Measurements from ENCODE around the gene GULP1. TPM values are rescaled to one million over a fixed set of nuclear protein-coding genes. Genes with fewer than 3 reads are reported as not detected.

The GULP1 gene
- total RNA-seq, 1 experiment from 2014 or later = 140 TPM

GRCh38 chr2:188276255-188276654 lies 15.4 kb upstream of the GULP1 start:
- no peaks in the 10 kb centered on the region for H3K36me3 Mint-ChIP-seq (ENCODE audit: insufficient read depth in 1 of 3, low read depth in 3 of 3)
- Histone ChIP-seq H4K20me1 (ENCODE audit: control insufficient read depth, insufficient read depth, insufficient read length) (no peaks in the 10 kb centered on the region), H3K4ac (ENCODE audit: low read depth, low read length) (no peak overlapping the region), H3K23ac (ENCODE audit: insufficient read length, low read depth, low read length) (no peak overlapping the region), H3K18ac (ENCODE audit: insufficient read length, low read depth, low read length) (no peak overlapping the region), H3K79me1 (ENCODE audit: insufficient read depth, low read depth, low read length, poor library complexity, severe bottlenecking) (no peaks in the 10 kb centered on the region), H2BK15ac (ENCODE audit: low read depth, low read length) (no peak overlapping the region), H4K5ac (ENCODE audit: insufficient read length, low read depth, low read length) (no peak overlapping the region), H4K8ac (replicated peaks; ENCODE audit: insufficient read length, low read depth, low read length) (no peak overlapping the region), H3T11ph (ENCODE audit: low read length) (no peak overlapping the region), H3K27ac (ENCODE audit: insufficient read length, low read depth, low read length) (peak overlapping the region; percentile 71), H3K27me3 (ENCODE audit: insufficient read depth, low read length) (no peaks in the 10 kb centered on the region), H3K9ac (ENCODE audit: extremely low read depth, insufficient read length, low read length) (no peak overlapping the region), H3K79me2 (ENCODE audit: insufficient read depth, low read length) (no peaks in the 10 kb centered on the region), H3K4me1 (ENCODE audit: insufficient read depth, low read length) (peaks cover 13% of the 10 kb centered on the region), H2AK5ac (ENCODE audit: insufficient read length, low read length) (no peak overlapping the region), H4K91ac (ENCODE audit: insufficient read length, low read depth, low read length) (no peak overlapping the region), H2AFZ (ENCODE audit: low read length) (no peak overlapping the region), H3K23me2 (ENCODE audit: insufficient read length, low read depth, low read length, poor library complexity, severe bottlenecking) (peaks cover 5% of the 10 kb centered on the region), H3K14ac (ENCODE audit: insufficient read depth, low read length) (no peak overlapping the region), H2BK5ac (ENCODE audit: insufficient read length, low read length) (no peak overlapping the region), H3K4me2 (ENCODE audit: insufficient read depth, insufficient read length, low read length) (peak overlapping the region; percentile 22), H2BK12ac (ENCODE audit: insufficient read length, low read depth, low read length) (no peak overlapping the region), H2BK120ac (ENCODE audit: low read depth, low read length, poor library complexity, severe bottlenecking) (no peak overlapping the region), H3K56ac (ENCODE audit: insufficient read length, low read depth, low read length) (no peak overlapping the region), H2BK20ac (ENCODE audit: low read depth, low read length, poor library complexity, severe bottlenecking) (no peak overlapping the region), H3K9me3 (ENCODE audit: control insufficient read depth, low read depth, low read length) (no peaks in the 10 kb centered on the region)
- H3K4me3 Mint-ChIP-seq = no peak overlapping the region; a peak in 1 of 5 replicates
- no peak for TF ChIP-seq CTCF (conservative IDR thresholded peaks at IDR 0.05)
- peaks cover 59 to 61% of the 10 kb centered on the region in 2 experiments for H3K4me1 Mint-ChIP-seq
- H3K27ac Mint-ChIP-seq = peak overlapping the region; percentile 90 to 99 (median 95)
- no peaks in the 10 kb centered on the region for H3K27me3 Mint-ChIP-seq (ENCODE audit: low read depth)
- H3K9me3 Mint-ChIP-seq = no peaks in the 10 kb centered on the region
- no CpG with 5 or more reads among the region's 10 CpGs for WGBS (ENCODE audit: extremely low coverage, insufficient read length, low lambda C conversion rate)
- DNase-seq = no peak
